Lung (tissue), 12 donors: ENCODE data around the gene PLD2. TPM values are rescaled to one million over a fixed set of nuclear protein-coding genes. Genes with fewer than 3 reads are reported as not detected.

ENCODE experiments used
- ATAC-seq: fragments of 200-7000 bp; cut with Tn5 transposase; one replicate; pipeline ENCODE4 v1.9.1; 2020; ENCODE audit warnings: moderate number of reproducible peaks; ENCODE audit not compliant: insufficient read depth, low FRiP score
- DNase-seq, 3 donors: peaks; one replicate each; pipeline ENCODE4 v3.0.0-alpha.2; 2013 to 2017
- H3K27ac ChIP-seq, 2 donors: one replicate each; pipeline ENCODE4 v1.5.1; 2013; ENCODE audit warnings: mild to moderate bottlenecking in 2 of 2, moderate library complexity in 2 of 2, control low read depth in 1 of 2, inconsistent platforms in 1 of 2, low read depth in 1 of 2, low read length in 1 of 2
- H3K27me3 ChIP-seq, 3 donors: one replicate each; pipeline ENCODE4 v1.5.1; 2013; ENCODE audit warnings: low read length in 2 of 3; ENCODE audit not compliant: control insufficient read depth in 3 of 3, insufficient read depth in 3 of 3
- H3K36me3 ChIP-seq, 4 donors: one replicate each; pipeline ENCODE4 v1.5.1; 2013; ENCODE audit warnings: low read length in 4 of 4, mild to moderate bottlenecking in 1 of 4, moderate library complexity in 1 of 4; ENCODE audit not compliant: control insufficient read depth in 4 of 4, insufficient read depth in 4 of 4
- H3K4me1 ChIP-seq, 5 donors: one replicate each; pipeline ENCODE4 v1.5.1; 2013; ENCODE audit warnings: low read length in 5 of 5, mild to moderate bottlenecking in 2 of 5, moderate library complexity in 1 of 5; ENCODE audit not compliant: control insufficient read depth in 5 of 5, insufficient read depth in 5 of 5
- H3K4me3 ChIP-seq: one replicate; pipeline ENCODE4 v1.5.1; 2013; ENCODE audit warnings: mild to moderate bottlenecking, control low read depth, moderate library complexity
- H3K9ac ChIP-seq, 2 donors: one replicate each; pipeline ENCODE4 v1.5.1; 2013; ENCODE audit warnings: low read length in 2 of 2, control low read depth in 1 of 2; ENCODE audit not compliant: insufficient read depth in 1 of 2
- H3K9me3 ChIP-seq, 4 donors: one replicate each; pipeline ENCODE4 v1.5.1; 2013; ENCODE audit warnings: low read length in 3 of 4, mild to moderate bottlenecking in 1 of 4, moderate library complexity in 1 of 4; ENCODE audit not compliant: control insufficient read depth in 4 of 4, insufficient read depth in 3 of 4
- WGBS, 2 donors: extraction: QIAGEN DNeasy Blood & Tissue Kit; methylation state at CpG; one replicate each; pipeline ENCODE4 v1.1.7; 2013; 5-methylcytosine and 5-hydroxymethylcytosine counted together
- polyA plus RNA-seq, 2 donors: library from polyadenylated mRNA; stranded (reverse); fragments of 200-250 nt; gene quantifications; one replicate each; pipeline ENCODE4 v1.2.1, GENCODE V29; 2013
- total RNA-seq, 2 donors: library from RNA; depleted of rRNA in 1 of 2; stranded (reverse); fragments of >200 nt in 1 of 2; gene quantifications; one replicate each; pipeline ENCODE4 v1.2.1, GENCODE V29; 2014 to 2021
- TF ChIP-seq, protein P1 (sequence below): IDR thresholded peaks from 2 replicates; pipeline ENCODE4 v1.5.1; 2012; ENCODE audit warnings: mild to moderate bottlenecking; ENCODE audit errors: control extremely low read depth, extremely low read depth
- donor health status: control.
- donor health status: control.
- donor health status: Bipolar disorder and iron deficiency.
- donor health status: healthy.
- donor health status: DM: yes; HTN: yes; CAD: no.

PLD2 gene
- total and polyA plus RNA-seq, 4 donors, result 18.0 to 42.3 (median 24.7) TPM

DNA sequence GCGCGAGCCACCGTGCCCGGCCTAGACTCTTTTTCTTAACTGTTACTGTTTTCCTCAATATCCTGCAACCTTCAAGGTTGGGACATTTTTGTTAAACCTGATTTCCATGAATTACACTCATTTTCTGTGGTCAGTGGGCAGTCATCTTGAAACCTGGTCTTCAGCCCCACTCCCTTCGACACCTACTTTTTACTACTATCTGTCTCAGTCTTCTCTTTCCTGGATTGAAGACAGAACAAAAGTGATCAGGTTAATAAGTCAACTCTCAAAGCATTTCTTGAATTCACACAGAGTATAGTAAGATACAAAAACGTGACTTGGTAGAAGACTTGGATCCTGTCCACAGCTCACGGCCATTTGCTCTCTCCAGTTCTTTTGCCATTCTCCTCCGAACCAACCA is 32.3 kb downstream of the PLD2 start:
- H3K4me1 ChIP-seq, result peaks cover 12 to 42% (median 21%) of the 10 kb centered on the region in 5 donors
- 89 to 91% methylated on average over 8 of the region's 8 CpGs for WGBS, 2 donors
- TF ChIP-seq, protein P1, sequence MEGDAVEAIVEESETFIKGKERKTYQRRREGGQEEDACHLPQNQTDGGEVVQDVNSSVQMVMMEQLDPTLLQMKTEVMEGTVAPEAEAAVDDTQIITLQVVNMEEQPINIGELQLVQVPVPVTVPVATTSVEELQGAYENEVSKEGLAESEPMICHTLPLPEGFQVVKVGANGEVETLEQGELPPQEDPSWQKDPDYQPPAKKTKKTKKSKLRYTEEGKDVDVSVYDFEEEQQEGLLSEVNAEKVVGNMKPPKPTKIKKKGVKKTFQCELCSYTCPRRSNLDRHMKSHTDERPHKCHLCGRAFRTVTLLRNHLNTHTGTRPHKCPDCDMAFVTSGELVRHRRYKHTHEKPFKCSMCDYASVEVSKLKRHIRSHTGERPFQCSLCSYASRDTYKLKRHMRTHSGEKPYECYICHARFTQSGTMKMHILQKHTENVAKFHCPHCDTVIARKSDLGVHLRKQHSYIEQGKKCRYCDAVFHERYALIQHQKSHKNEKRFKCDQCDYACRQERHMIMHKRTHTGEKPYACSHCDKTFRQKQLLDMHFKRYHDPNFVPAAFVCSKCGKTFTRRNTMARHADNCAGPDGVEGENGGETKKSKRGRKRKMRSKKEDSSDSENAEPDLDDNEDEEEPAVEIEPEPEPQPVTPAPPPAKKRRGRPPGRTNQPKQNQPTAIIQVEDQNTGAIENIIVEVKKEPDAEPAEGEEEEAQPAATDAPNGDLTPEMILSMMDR, result no peak
- no peak for DNase-seq
- no peaks in the 10 kb centered on the region for H3K27me3 ChIP-seq
- no peak overlapping the region for H3K27ac ChIP-seq
- no peak for ATAC-seq
- H3K9ac ChIP-seq, result no peak overlapping the region
- H3K9me3 ChIP-seq, result no peaks in the 10 kb centered on the region
- H3K4me3 ChIP-seq, result no peak overlapping the region
- H3K36me3 ChIP-seq, result no peaks in the 10 kb centered on the region

DNA sequence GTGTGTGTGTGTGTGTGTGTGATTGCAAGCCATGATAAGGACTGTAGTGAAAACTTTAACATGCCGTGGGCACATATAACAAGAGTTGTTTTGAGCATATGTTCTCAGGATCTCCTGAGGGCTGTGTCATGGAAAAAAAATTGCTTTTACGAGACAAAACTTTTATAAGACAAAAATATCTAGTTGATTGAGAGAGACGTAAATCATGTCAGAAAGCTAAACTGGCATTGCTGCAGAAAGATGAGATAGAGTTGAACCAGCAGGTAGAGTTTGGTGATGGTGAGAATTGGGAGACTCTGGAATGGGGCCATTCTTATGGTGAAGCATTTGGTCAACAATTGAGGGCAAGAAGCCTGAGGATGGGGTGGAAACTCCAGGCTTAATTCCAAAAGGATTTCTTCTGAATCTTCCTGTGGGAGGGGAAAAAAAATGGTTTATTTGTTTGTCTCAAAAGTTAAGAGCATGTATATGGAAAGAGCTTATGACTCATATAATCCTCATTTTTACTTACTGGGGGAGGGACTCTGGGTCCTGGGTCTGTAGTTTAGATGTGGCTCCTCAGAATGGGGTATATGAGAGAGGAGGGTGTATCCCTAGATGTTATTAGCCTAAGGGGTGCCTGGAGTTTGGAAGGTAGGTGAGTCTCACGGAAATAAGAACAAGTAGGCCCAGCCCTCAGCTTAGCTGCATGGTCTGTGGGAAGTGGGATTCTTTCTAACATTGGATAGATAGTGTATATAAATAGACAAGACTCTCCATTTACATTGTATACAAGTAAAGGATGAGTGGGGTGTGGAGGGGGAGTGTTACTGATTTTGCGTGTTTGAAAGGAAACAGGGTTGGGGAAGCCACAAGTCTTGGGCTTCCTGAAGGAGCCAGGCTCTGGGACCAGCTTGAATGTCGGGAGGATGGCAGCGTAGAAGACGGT is 33.3 kb downstream of the PLD2 start:
- Histone ChIP-seq H3K9me3 (no peaks in the 10 kb centered on the region), H3K36me3 (peaks cover 0 to 3% (median 1%) of the 10 kb centered on the region in 4 donors), H3K4me1 (peaks cover 2 to 32% (median 17%) of the 10 kb centered on the region in 5 donors), H3K4me3 (no peak overlapping the region), H3K27ac (no peak overlapping the region), H3K27me3 (no peaks in the 10 kb centered on the region), H3K9ac (no peak overlapping the region)
- WGBS, 2 donors, result 53 to 60% methylated on average over 8 of the region's 8 CpGs
- DNase-seq (no peak), ATAC-seq (no peak)
- TF ChIP-seq, protein P1, result no peak

DNA sequence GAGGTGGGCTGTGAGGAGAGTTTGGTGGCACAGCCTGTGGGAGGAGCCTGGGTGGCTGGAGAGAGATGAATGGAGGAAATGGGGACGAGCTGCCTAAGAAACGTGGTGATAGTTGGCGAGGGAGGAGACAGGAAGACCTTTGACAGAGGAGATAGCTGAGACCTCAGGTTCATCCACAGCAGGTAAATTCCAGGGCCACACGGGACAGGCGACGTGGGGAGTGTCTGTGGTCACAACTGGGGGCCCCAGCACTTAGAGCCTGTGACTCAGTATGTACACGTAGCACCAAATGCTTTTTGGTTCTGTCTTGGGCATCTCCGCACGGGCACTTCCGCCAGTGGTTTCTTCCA is 33.9 kb downstream of the PLD2 start:
- H3K4me1 ChIP-seq, result peaks cover 0 to 26% (median 15%) of the 10 kb centered on the region in 5 donors
- no peaks in the 10 kb centered on the region for H3K27me3 ChIP-seq
- ATAC-seq (no peak), DNase-seq (no peak)
- TF ChIP-seq, protein P1, result no peak
- 66 to 70% methylated on average over 10 of the region's 10 CpGs for WGBS, 2 donors
- no peak overlapping the region for H3K27ac ChIP-seq
- H3K9ac ChIP-seq, result no peak overlapping the region
- H3K4me3 ChIP-seq, result no peak overlapping the region
- H3K36me3 ChIP-seq, result peaks cover 0 to 4% (median 1%) of the 10 kb centered on the region in 4 donors
- no peaks in the 10 kb centered on the region for H3K9me3 ChIP-seq
